IPS-18c (cell line): ENCODE results near the gene MRPL41.
"Not testable (repeated sequence)": the region's sequence is repeated elsewhere in the genome, so short reads cannot be mapped to it uniquely, and the experiment has no call there.

Experiments used
- H3K4me3 ChIP-seq: 2 replicates; pipeline ENCODE4 v1.7.0; 2013; ENCODE audit warnings: low read depth, mild to moderate bottlenecking, low read length, moderate library complexity; ENCODE audit not compliant: insufficient read depth
- H3K9me3 ChIP-seq: one replicate; pipeline ENCODE4 v1.6.1; 2013; ENCODE audit warnings: mild to moderate bottlenecking, low read length, moderate library complexity; ENCODE audit not compliant: control insufficient read depth, insufficient read depth

Gene MRPL41

DNA sequence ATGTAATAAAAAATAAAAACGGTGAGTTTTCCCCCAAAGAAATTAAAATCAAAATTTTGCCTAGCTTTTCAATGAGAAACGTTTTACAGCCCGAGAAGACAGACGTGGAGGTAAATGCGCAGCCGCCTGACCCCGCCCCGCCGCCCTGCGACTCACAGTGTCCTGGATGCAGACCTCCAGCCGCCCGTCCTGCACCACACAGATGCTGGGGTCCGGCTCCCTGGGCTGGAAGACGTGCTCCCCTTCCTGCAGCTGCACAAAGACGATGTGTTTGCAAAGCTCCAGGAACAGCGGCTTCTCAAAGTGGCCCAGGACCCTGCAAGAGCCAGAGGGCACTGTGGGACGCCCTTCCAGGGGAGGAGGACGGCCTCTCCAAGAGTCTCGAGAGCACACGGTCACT, 9.2 kb upstream of the MRPL41 start:
- H3K4me3 ChIP-seq: no peak overlapping the region
- peaks cover 4% of the 10 kb centered on the region for H3K9me3 ChIP-seq

DNA sequence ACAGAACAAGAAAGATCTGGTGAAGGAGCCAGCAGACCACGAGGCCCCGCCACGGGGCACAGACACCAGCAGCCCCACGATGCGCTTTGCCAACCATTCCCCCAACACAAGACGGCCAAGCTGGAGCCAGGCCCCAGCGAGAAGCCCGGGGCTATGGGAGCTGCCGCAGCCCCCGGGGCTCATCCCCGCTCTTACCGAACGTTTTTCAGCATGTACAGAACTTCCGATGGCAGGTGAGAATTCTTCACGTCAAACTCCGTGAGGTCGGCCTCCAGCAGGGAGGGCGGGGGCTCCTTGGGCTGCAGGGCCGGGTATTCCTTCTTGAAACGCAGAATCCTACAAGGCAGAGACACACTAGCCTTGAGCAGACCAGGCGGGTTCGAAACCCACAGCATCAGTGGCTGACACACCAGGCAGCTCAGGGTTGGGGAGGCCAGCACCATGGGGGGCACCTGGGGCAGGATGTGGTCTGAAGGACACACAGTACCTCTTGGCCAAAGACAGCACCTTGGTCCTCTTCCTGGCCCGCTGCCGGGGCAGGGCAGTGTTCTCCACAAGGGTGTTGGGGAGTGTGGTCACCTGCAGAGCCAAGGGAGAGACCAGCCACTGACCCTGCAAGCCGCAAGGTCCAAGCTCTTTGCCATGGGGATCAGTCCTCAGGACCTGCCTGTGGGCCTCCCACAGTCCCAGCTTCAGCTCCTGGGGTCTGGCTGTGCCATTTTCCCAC, 8.3 kb upstream of the MRPL41 start:
- H3K9me3 ChIP-seq: peaks cover 4% of the 10 kb centered on the region

DNA sequence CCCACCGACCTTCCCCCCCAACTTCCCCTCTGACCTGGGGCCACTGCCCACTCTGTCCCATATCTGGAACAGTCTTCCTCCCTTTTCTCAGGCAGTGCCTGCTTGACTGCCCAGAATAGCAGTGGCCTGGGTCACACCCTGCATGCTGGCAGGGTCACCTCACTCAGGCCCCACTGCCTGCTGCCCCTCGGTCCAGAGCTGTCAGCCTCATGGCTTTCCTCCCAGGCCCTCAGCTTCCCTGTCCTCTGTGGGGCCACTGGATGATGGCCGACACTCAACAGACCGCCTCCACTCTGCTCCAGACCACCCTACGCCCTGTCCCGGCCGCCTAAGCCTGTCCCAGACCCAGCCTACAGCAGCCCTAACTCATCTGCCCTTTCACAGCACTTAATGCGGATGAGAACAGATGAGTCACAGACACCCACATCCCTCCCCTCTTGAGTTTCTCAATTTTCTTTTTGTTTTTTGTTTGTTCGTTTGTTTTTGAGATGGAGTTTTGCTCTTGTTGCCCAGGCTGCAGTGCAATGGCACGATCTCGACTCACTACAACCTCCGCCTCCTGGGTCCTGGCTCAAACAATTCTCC, 7.4 kb upstream of the MRPL41 start:
- Histone ChIP-seq H3K4me3 (no peak overlapping the region), H3K9me3 (peaks cover 4% of the 10 kb centered on the region)

More for the DNA sequence above, 8.3 kb upstream of the MRPL41 start:
- H3K4me3 ChIP-seq: no peak overlapping the region

DNA sequence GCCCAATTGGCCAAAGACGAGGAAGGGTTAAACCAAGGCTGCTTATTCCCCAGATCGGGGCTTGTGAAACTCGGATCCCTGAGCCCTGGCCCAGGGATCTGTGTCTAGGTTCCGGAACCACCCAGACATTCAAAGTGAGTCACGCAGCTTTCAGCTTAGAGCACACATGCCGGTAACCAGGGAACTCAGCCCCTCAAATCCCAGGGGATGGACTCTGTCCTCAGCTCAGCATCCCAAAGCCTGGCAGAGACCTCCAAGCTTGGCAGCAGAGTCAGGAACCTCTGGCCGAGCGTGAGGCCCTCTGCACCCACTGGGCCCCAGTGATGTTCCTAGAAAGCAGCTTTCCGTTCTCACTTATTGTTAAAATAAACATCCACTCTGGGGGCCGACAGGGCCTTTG, 6.6 kb upstream of the MRPL41 start:
- Histone ChIP-seq H3K4me3 (no peak overlapping the region), H3K9me3 (peaks cover 4% of the 10 kb centered on the region)

DNA sequence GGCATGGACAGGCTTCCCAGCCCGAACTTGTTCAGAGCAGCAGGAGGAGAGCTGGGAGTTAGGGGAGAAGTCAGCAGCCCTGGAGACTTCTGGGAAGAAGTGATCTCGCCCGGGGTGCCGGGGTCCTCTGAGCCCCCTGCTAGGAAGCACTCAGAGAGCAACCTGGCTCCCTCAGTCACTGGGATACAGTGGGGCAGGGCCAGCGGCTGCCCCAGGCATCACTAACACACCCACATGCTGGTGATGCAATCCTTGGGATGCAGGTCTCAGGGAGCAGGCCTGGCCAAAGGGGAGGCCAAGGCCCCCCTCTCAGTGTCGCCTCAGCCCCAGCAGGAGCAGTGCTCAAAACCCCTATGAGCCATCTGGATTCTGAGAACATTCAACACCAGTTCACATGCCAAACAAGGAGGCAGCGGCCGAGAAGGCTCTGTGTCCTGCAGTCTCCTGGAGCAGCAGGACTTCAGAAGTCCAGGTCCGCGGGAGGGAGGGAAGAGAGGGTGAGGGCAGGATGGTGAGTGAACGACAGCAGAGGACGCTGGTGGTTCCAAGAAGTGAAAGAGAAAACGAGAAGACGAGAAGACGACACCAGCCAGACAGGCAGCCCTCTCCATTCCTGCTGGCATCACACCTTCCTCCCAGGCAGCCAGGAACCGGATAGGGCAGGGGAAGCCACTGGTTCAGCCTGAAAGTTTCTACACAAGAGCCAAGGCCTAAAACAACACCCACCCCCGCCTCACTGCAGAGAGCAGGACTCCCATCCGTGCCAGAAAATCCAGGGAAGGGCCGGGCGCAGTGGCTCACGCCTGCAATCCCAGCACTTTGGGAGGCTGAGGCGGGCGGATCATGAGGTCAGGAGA, 3.8 kb upstream of the MRPL41 start:
- Histone ChIP-seq H3K9me3 (peaks cover 4% of the 10 kb centered on the region), H3K4me3 (no peak overlapping the region)

DNA sequence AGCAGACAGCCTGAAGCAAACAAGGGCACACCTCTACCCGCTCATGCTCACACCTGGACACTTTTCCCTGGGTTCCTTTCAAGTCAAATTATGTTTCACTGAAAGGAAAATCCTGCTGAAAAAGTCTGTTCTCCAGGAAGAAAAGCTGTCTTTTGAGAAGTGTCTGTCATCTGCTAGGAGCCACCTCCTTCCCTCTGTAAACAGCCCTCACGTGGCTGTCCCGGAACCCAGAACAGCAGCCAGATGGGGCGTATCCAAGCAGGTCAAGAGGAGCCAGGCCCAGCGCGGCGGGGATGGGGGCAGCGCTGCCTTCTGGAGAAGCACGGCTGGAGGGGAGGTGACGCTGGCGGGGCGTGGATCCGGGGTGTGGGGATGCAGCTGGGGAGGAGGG, 1.5 kb upstream of the MRPL41 start, which contains the start of gene PNPLA7:
Gene PNPLA7, minus strand, starts transcription at position 172 of the 391 bp plus-strand sequence. CDS start 205 bp downstream, outside the sequence.
- peak within 1 kb of the TSS; percentile 49 for H3K4me3 ChIP-seq
- peaks cover 4% of the 10 kb centered on the region for H3K9me3 ChIP-seq

DNA sequence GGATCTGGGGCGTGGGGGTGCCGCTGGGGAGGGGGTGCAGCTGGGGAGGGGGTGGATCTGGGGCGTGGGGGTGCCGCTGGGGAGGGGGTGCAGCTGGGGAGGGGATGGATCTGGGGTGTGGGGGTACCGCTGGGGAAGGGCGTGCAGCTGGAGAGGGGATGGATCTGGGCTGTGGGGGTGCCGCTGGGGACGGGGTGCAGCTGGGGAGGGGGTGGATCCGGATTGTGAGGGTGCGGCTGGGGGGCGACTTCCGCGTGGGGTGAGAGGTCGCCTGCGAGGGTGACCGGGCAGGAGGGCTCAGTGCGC, 768 bp upstream of the MRPL41 start:
- not testable (repeated sequence) for H3K9me3 ChIP-seq
- H3K4me3 ChIP-seq: peak overlapping the region; percentile 49

DNA sequence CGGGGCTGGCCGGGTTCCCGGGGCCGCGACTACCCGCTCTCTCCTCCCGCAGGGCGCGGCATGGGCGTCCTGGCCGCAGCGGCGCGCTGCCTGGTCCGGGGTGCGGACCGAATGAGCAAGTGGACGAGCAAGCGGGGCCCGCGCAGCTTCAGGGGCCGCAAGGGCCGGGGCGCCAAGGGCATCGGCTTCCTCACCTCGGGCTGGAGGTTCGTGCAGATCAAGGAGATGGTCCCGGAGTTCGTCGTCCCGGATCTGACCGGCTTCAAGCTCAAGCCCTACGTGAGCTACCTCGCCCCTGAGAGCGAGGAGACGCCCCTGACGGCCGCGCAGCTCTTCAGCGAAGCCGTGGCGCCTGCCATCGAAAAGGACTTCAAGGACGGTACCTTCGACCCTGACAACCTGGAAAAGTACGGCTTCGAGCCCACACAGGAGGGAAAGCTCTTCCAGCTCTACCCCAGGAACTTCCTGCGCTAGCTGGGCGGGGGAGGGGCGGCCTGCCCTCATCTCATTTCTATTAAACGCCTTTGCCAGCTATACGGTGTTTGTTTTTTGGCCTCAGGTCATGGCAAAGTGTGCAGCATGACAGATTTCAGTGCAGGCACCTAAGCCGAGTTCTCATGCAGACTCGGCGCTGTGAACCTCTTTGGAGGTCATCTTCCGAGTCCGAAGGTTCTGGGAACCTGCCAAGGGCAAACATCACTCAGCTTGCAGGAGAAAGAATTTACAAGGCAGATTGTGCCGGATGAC, 516 bp downstream of the MRPL41 start:
- Histone ChIP-seq H3K4me3 (peak overlapping the region; percentile 90), H3K9me3 (no peaks in the 10 kb centered on the region)

DNA sequence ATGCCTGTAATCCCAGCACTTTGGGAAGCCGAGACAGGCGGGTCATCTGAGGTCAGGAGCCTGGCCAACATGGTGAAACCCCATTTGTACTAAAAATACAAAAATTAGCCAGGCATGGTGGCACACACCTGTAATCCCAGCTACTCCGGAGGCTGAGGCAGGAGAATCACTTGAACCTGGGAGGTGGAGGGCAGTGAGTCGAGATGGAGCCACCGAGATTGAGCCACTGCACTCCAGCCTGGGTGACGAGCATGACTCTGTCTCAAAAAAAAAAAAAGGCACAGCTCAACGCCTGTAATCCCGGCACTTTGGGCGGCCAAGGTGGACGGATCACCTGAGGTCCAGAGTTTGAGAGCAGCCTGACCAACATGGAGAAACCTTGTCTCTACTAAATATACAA, 2.0 kb downstream of the MRPL41 start:
- not testable (repeated sequence) for H3K4me3 ChIP-seq, H3K9me3 ChIP-seq

DNA sequence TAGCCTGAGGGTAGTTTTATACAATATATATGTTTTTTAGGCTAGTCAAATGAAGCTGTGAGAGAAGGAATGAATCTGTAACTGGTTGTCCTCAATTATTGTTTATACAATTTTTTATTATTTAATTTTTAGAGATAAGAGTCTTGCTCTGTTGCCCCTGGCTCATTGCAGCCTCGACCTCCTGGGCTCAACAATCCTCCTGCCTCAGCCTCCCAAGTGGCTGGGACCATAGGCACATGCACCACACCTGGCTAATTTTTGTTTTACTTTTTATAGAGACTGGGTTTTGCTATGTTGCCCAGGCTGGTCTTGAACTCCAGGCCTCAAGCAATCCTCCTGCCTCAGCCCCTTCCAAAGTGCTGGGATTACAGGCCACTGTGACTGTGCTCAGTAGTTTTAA, 2.7 kb downstream of the MRPL41 start:
- H3K4me3 ChIP-seq: no peak overlapping the region
- H3K9me3 ChIP-seq: no peaks in the 10 kb centered on the region

DNA sequence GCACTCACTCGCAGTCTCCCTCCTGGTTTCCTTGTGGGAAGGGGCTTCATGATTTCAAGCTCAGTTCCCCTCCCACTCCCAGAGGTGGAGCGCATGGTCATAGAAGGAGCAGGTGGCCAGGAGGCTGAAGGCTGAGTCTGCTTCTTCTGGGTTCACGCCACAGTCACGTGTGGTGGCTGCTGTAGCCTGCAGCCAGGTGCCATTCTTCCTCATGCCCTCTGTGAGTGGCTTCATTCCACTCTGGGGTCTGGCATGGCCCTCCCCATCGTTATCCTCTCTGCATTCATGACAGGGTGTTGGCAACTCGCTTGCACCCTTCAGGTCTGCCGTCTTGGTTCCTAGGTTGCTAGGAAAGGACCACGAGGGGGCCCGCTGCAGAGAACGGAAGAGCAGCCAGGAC, 3.5 kb downstream of the MRPL41 start:
- Histone ChIP-seq H3K9me3 (no peaks in the 10 kb centered on the region), H3K4me3 (no peak overlapping the region)

DNA sequence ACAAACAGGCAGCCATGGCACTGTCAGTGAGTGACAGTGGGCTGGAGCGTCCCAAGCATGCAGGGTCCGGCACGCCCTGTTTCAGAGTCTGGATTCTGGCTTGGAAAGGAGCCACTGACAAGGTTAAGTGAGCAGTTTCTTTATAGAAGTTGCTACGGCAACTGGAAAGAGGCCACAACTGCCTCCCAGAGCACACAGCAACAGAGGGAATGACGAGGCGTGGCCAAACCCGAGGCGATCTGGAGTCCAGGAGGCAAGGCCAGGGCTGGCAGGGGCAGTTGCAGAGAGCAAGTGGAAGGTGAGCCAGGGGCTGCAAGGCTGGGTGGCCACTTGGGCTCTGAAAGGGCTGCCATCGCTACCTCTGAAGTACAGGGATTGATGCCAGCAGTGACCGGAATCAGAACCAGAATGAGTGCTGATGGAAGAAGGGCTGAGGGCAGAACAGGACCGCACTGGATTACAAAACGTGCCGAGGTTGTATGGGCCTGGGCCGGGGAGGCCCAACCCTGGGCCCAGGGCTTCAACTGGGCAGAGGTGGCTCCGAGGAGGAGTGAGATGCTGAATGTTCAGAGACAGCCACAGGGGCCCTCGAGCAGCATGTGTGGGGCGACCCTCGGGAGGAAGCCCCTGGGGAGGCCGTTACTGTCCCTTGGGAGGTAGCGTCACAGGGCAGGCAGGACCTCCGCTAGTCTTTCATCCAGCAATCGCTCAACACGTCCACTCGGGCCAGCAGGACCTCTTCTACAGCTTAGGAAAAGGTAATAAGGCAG, 4.6 kb downstream of the MRPL41 start:
- no peak overlapping the region for H3K4me3 ChIP-seq
- no peaks in the 10 kb centered on the region for H3K9me3 ChIP-seq

DNA sequence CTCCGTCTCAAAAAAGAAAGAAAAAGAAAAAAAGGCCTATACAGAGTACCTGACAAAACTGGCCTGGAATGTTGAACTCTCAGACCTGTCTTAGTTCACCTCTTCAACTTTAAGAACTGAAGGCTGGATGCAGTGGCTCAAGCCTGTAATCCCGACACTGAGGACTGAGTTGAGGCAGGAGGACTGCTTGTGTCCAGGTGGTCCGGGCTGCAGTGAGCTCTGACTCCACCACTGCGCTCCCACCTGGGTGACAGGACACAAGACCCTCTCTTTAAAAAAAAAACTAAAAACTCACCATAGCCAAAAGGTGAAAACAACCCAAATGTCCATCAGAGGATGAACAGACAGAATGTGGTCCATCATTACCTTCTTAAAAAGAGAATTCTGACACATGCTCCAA, 6.4 kb downstream of the MRPL41 start:
- no peaks in the 10 kb centered on the region for H3K9me3 ChIP-seq
- H3K4me3 ChIP-seq: no peak overlapping the region

DNA sequence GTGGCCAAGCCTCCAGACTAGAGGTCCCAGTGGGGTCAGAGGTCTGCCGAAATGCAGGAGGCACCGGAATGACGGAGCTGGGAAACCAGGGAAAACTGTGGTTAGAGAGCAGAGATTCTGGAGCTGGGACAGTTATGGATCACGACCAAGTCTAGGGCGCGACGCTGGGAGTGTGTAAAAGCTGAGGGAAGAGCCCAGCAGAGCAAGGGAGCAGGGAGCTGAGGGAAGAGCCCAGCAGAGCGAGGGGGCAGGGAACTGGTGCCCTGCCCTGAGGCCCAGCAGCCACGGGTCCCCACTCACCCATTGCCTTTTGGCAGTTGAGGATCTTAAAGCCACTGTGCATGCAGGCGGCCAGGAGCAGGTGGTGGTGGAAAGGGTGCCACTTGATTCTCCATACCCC, 12.5 kb downstream of the MRPL41 start:
- Histone ChIP-seq H3K9me3 (no peaks in the 10 kb centered on the region), H3K4me3 (no peak overlapping the region)

DNA sequence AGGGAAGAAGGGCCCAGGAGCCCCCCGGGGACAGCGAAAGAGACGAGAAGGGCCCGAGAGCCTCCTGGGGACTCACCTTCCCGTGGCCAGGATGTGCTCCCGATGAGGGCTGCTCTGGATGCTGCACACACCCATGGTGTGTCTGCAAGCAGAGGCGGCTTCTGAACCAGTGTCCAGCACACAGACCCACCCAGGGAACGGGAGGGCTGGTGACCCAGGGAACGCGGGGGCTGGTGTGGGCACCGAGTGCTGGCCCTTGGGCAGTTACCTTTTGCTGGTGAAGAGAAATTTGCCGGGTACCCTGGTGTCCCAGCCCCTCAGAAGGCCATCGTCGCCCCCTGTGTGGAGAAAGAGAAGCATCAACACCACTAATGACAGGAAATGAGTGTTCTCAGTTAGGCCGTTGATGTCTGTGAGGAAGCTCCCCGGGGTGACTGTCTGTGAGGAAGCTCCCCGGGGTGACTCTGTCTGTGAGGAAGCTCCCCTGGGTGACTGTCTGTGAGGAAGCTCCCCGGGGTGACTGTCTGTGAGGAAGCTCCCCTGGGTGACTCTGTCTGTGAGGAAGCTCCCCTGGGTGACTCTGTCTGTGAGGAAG, 13.2 kb downstream of the MRPL41 start:
- no peak overlapping the region for H3K4me3 ChIP-seq
- H3K9me3 ChIP-seq: no peaks in the 10 kb centered on the region

DNA sequence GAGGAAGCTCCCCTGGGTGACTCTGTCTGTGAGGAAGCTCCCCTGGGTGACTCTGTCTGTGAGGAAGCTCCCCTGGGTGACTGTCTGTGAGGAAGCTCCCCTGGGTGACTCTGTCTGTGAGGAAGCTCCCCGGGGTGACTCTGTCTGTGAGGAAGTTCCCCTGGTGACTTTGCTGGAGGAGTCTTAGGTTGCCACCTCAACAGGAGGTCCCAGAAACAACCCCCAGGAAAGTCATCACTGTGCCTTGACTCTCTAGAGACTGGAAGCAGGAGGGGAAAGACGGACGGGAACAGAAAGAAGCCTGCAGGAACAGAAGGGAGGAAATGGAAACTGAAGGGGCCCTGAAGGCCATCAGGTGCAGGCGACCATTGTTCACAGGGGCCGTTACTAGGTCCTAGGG, 16.8 kb downstream of the MRPL41 start:
- not testable (repeated sequence) for H3K4me3 ChIP-seq, H3K9me3 ChIP-seq
